Bronchial epithelial cell (primary cell): ENCODE measurements around the gene RHEX. TPM values are rescaled to one million over a fixed set of nuclear protein-coding genes. Genes with fewer than 3 reads are reported as not detected.

Experiments
- DNase-seq: peaks from one replicate; pipeline ENCODE4 v3.0.0-alpha.2; 2010; ENCODE audit warnings: low read depth
- FAIRE-seq: peaks from 2 replicates; lab custom pipeline; 2011; peaks lifted over from hg19 to GRCh38; lab: Jason Lieb, UNC
- H3K27me3 ChIP-seq: 2 replicates; pipeline ENCODE4 v1.5.1; 2011; ENCODE audit warnings: low read length; ENCODE audit not compliant: control insufficient read depth, insufficient read depth
- H3K36me3 ChIP-seq: 2 replicates; pipeline ENCODE4 v1.5.1; 2011; ENCODE audit warnings: low read length; ENCODE audit not compliant: control insufficient read depth, insufficient read depth
- H3K4me3 ChIP-seq: 2 replicates; pipeline ENCODE4 v1.5.1; 2011; ENCODE audit warnings: mild to moderate bottlenecking, low read depth, low read length, control low read depth
- CTCF ChIP-seq: IDR thresholded peaks from 2 replicates; pipeline ENCODE4 v1.5.1; 2011; ENCODE audit warnings: mild to moderate bottlenecking, moderate library complexity, low read length, control low read depth, inconsistent platforms; ENCODE audit not compliant: insufficient read depth, severe bottlenecking
- total RNA-seq: library from RNA; depleted of rRNA; stranded (reverse); fragments of >200 nt; gene quantifications from 2 replicates; pipeline ENCODE4 v1.2.1, GENCODE V29; 2014

The RHEX gene
- total RNA-seq, 1 donor from 2014 or later: not detected

DNA sequence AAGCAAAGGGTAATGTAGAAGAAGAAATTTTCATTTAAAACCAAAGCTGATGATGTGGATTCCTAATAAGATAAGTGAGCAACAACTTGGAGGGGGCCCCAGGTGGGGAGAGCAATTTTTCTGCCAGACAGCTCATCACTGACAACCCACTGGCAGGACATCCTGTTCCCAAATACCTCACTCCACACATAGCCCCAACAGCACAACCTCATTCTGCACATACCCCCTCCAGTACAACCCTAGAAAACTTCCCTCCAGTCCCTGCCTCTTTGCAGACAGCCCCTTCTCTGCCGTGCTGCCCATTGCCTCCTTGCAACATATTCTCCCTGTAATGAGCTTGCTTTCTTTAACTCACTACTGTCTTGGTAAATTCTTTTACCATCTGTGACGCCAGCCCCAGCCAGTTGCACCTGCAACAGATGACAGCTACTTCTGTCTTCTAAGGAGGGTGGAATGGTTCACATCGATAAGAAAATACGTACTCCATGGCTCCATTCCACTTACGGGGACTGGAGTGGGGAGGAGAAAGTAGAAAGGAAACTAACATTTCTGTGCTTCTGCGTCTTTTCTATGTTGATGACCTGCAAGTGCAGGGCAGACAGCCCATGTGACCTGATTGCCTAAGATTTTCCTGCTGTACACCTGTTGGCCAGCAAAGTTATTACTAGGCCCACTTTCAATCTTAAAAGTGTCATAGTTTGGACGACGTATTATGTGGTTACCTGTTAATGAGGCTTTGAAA is 14.7 kb downstream of the RHEX start:
- DNase-seq: no peak
- peaks cover 5% of the 10 kb centered on the region for H3K27me3 ChIP-seq
- TF ChIP-seq CTCF: no peak
- no peak overlapping the region for H3K4me3 ChIP-seq
- FAIRE-seq: no peak
- no peaks in the 10 kb centered on the region for H3K36me3 ChIP-seq

DNA sequence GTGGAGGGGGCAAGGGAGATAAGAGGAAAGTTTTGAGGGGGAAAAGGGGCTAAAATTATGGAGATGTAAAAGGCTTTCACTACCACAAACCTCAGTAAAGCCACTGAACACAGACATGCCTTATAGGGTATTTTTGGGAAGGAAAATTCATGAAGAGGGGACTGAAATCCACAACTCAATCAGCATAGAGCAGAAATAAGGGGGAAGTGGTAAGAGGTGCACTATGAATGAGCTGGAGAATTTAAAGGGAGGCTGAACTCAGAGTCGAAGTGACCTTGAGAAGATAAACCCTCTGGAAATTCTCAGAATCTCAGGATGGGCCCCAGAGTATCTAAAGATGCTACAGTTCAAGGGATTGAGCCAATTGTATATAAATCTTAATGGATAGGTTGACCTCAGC is 15.3 kb downstream of the RHEX start:
- no peak for TF ChIP-seq CTCF
- no peak overlapping the region for H3K4me3 ChIP-seq
- H3K27me3 ChIP-seq: peaks cover 5% of the 10 kb centered on the region
- H3K36me3 ChIP-seq: no peaks in the 10 kb centered on the region
- DNase-seq (no peak), FAIRE-seq (no peak)

- TF ChIP-seq CTCF: no peak
- H3K4me3 ChIP-seq: no peak overlapping the region
- H3K36me3 ChIP-seq: no peaks in the 10 kb centered on the region
- FAIRE-seq: no peak
- peaks cover 5% of the 10 kb centered on the region for H3K27me3 ChIP-seq
- DNase-seq: no peak
Observed at GRCh38 chr1:206070627-206071304, 17.8 kb downstream of the RHEX start.

DNA sequence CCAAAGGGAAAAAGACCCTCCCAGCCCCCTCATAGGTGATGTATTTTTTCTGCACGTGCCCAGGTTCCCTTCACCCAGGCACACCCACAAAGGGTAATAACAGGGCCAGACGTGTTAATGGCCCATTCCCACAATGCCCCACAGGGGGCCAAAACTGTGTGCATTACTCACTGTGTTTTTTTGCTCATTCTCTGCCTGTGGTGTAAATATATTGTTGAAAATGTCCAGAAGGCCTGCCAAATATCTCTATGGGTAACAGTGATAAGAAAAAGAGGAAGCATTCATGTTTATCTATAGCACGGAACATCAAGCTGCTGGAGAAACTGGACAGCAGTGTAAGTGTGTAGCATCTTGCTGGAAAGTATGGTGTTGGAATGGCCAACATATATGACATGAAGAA is 21.9 kb downstream of the RHEX start:
- no peak for TF ChIP-seq CTCF
- Histone ChIP-seq H3K4me3 (no peak overlapping the region), H3K27me3 (no peaks in the 10 kb centered on the region), H3K36me3 (no peaks in the 10 kb centered on the region)
- FAIRE-seq (no peak), DNase-seq (no peak)

DNA sequence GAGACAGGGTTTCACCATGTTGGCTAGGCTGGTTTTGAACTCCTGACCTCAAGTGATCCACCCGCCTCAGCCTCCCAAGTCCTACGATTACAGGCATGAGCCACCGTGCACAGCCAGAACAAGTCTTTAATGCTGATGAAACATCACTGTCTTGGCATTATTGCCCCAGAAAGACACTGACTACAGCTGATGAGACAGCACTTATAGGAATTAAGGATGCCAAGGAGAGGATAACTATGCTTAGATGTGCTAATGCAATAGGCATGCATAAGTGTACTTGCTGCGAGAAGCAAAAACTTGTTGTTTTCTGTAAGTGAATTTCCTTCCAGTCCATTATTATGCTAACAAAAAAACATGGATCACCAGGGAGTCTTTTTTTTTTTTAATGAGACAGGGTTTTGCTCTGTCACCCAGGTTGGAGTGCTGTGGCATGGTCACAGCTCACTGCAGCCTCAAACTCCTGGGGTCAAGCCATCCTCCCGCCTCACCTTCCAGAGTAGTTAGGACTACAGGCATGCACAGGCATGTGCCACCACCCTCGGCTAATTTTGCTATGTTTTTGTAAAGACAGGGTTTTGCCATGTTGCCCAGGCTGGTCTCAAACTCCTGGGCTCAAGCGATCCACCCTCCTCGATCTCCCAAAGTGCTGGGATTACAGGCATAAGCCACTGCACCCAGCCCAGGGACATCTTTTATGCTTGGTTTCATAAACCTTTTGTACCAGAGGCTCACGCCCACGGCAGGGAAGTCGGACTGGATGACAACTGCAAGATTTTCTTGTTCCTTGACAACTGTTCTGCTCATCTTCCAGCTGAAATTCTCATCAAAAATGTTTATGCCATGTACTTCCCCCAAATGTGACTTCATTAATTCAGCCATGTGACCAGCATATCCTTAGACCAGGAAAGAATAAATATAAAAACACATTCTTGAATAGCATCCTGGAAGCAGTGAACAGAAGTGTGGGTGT is 23.1 kb downstream of the RHEX start:
- FAIRE-seq (no peak), DNase-seq (peak; percentile 83)
- Histone ChIP-seq H3K4me3 (no peak overlapping the region), H3K36me3 (no peaks in the 10 kb centered on the region), H3K27me3 (no peaks in the 10 kb centered on the region)
- no peak for TF ChIP-seq CTCF
